Measurements from ENCODE around the gene FBLN2.

Gene FBLN2

DNA sequence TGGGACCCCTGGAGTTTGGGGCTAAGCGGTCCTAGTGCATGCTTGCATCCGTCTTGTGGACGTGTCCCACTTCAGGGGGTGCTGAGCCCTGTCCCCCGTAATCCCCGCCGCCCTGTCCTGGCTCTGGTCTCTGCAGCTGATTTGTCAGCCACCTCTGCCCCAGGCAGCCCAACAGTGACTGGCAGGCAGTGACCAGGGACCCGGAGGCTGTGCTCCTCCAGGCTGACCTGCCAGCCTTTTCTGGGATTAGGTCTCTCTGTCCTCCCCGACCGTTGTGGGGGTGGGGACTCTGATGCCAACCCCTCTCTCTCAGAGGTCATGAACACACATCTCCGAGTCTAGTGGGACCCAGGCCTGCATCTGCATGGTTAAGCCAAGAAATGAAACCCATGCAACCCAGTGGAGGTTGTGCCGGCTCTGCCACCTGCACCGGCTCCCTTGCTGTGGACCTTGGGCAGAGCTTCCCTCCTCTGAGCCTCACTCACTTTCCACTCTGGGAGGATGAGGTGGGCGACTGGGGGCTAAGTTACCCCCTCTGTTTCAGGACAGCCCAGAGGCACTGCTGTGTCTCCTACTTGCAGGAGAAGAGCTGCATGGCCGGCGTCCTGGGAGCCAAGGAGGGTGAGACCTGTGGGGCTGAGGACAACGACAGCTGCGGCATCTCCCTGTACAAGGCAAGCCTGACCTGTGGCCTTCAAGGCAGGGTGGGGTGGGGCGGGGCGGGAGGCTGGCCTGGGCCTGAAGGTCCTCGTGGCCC lies 60.2 kb downstream of the FBLN2 start:
- DNase-seq = no peak

DNA sequence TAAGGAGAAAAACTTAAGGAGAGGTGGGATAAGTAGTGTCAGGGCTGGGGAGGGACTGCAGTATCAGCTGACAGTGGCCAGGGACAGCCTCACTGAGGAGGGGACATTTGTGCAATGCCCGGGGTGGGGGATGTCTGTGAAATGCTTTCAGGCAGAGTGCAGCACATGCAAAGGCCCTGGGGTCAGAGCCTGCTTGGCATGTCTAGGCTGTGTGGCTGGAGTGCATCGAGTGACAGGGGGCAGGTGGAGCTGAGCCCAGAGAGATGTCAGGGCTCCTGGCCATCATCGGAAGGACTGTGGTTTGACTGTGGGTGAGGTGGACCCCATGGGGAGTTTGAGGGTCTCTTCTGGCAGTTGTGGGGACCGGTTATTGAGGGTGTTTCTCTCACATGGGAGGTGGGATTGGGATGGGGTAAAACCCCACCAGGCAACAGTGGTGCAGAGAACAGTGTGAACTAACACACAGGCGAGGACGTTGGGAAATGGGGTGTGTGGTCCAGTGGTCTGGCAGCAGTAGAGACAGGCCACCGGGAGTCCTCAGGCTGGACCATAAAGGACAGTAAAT lies 61.2 kb downstream of the FBLN2 start:
- DNase-seq = no peak

DNA sequence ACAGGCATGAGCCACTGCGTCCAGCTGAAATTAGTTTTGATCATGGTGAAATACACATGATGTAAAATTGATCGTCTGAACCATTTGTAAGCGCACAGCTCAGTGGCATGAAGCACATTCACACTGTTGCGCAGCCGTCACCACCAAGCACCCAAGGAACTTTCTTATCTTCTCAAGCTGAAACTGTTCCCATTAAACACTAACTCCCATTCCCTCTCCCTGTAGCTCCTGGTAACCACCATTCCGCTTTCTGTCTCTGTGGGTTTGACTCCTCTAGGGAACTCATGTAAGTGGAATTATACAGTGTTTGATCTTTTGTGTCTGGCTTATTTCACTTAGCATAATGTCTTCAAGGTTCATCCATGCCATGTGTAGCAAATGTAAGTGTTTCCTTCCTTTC lies 62.3 kb downstream of the FBLN2 start:
- DNase-seq = no peak

DNA sequence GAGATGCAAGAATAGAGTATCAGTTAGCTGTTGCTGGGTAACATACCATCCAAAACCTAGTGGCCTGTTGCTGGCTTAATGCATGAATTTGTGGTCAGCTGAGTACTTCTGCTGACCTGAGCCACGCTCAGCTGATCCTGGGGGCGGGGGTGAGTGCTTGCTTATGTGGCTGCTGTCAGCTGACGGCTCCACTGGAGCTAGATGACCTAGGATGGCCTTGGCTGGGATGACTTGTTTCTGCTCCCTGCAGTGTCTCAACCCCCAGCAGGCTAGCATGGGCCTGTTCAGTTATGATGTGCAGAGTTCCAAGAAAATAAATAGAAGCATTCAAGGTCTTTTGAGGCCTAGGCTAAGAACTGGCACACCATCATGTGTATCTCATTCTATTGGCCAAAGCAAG lies 63.9 kb downstream of the FBLN2 start:
- no peak for DNase-seq

DNA sequence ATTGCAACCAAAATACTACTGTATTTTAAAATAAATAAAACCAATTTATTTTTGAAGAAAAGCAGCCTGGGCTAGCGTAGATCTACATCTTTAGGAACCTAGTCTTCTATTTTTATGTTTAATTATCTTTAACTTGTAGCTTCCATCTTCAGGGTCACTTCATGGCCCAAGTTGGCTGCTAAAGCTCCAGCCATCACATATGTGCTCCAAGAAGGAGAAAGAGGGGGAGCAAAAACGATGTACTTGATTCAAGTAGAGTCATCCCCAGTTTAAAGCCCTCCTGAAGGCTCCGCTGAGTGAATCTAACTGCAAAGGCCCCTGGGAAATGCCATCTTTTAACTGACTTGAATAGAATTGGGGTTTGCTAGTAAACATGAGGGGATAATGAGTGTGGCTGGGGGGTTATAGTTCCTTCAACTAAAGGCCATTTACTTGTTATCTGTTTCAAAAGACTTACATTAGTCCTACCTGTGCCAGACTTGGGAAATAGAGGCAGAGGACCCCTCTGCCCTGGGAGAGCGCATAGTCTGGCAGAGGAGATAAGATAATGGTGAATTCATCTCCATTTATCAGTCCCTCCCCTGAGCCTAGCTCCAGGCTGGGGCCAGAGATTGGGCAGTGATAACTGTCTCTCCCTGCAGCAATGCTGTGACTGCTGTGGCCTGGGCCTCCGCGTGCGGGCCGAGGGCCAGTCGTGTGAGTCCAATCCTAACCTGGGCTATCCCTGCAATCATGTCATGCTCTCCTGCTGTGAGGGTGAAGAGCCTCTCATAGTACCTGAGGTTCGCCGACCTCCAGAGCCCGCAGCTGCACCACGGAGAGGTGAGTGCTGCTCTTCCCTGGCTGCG lies 64.6 kb downstream of the FBLN2 start:
- DNase-seq = no peak

DNA sequence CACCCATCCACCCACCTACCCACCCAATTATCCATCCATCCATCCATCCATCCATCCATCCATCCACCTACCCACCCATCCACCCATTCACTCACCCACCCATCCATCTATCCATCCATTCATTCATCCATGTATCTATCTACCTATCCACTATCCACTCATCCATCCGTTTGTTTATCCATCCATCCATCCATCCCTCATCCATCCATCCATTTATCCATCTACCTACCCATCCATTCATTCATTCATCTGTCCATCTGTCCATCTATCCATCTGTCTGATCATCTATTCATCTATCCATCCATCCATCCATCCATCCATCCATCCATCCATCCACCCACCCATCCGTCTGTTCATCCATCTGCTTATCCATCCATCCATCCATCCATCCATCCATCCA lies 65.7 kb downstream of the FBLN2 start:
- DNase-seq = no peak

DNA sequence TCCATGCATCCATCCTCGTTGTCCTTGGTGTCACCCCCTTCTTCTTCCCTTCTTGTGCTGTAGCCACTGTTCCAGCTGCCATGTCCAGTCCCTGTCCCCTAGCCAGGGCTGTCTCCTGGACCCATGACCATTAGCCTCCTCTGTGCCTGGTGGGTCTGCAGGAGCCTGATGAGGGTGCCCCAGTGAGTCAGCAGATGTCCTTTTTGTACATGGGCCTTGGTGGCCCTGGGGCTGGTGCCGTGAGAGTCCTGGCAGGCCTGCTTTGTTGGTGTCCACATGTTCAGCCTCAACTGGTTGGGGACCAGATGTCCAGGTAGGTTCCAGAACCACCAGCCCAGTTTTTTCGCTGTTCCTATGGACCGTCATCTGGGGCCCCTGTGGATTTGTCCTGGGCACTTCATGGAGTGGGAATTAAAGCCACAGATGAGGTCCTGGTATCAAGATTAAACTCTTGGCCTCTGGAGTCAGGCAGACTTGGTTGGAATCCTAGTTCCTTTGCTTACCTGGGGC lies 66.1 kb downstream of the FBLN2 start:
- no peak for DNase-seq

DNA sequence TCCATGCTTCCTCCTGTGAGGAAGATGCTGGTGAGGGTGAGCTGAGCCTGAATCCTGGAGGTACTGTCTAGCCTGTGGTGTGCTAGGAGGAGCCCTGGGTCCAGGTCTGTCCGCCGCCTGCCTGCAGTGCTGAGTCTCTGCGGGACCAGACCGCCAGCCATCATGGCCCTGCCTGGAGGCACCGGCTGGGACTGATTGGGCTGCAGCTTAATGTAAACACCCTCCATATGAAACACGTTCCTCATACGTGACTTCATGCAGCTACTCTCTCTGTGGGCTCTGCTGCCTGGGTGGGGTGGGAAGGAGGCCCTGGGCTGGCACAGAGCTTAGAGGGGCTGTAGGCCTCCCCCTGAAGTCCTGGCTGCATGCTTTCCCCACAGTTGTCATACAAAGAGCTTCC lies 67.4 kb downstream of the FBLN2 start:
- DNase-seq = no peak

DNA sequence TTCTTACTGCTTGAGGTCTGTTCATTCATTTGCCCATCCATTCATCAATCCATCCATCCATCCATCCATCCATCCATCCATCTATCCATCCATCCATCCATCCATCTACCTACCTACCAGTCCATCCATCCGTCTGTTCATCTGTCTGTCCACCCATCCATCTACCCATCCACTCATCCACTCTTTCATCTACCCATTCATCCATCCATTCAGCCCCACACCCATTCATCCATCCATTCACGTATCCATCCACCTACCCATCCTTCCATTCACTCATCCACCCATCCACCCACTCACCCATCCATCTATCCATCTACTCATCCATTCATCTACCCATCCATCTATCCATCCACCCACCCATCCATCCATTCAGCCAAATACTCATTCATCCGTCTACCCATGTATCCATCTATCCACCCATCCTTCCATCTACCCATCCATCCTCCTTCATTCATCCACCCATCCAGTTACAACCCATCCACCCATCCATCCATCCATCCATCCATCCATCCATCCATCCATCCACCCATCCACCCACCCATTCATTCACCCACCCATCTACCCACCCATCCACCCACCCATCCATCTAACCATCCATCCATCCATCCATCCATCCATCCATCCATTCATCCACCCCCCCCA lies 68.3 kb downstream of the FBLN2 start:
- no peak for DNase-seq

DNA sequence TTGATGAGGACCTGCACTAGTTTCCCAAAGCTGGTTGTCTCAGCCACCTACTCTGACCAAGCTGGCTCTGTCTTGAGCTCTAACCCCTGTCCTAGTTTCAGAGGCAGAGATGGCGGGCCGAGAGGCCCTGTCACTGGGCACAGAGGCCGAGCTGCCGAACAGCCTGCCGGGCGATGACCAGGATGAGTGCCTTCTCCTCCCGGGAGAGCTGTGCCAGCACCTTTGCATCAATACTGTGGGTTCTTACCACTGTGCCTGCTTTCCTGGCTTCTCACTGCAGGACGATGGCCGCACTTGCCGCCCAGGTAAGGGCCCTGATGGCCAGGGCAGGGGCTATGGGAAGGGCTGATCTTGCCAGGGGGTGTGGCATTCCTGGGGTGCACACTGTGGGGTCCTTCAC lies 69.1 kb downstream of the FBLN2 start:
- DNase-seq = no peak

DNA sequence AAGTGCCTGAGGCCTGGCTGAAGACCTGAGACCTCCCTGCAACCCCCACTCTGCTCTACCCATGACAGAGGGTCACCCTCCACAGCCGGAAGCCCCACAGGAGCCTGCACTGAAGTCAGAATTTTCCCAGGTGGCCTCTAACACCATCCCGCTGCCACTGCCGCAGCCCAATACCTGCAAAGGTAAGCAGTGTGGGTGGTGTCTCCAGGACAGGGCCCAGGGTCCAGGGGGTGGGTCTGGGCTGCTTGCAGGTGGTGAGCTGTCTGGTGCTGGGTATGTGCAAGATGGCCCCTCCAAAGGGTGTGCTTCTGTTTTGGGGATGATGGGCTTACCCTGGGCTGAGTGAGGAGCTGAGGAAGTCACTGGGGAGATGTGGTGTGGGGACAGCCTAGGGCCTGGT lies 69.9 kb downstream of the FBLN2 start:
- no peak for DNase-seq

DNA sequence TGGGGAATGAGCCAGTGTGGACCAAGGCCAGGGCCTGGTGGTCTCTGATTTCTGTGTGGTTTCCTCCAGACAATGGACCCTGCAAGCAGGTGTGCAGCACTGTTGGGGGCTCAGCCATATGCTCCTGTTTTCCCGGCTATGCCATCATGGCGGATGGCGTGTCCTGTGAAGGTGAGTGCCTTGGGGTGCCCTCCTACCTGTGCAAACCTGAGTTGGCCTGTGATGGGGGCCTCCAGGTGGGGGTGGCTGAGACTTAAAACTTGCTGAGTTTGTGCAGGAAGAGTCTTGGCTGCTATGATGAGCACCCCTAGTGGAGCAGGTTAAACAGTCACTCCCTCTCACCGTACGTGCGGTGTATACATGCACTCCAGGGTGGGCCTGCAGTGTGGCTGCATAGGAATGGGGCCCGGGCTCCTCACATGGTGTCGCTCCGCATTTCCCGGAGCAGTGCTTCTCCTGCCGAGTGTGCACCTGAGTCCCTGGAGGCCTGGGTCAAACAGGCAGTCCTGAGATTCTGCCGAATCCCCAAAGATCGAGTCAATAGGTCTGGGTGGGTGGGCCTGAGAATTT lies 70.8 kb downstream of the FBLN2 start:
- DNase-seq = no peak

DNA sequence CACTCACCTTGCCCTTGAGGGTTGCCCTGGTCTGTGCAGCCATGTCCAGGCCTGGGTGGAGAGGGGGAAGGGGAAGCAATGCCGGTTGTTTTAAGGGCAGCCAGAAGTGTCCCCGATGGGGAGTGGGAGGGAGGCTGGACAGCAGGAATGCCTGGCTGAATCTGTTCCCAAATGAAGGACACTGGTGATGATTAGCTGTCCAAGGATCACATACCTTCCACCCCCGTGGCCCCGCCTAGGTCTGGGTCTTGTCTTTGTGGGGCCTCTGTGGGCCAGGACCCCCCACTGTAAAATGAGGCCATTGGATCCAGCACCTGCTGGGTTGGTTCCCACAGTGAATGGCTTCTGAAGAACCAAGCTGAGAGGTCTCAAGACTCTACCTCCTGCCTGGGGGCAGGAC lies 71.4 kb downstream of the FBLN2 start:
- no peak for DNase-seq

DNA sequence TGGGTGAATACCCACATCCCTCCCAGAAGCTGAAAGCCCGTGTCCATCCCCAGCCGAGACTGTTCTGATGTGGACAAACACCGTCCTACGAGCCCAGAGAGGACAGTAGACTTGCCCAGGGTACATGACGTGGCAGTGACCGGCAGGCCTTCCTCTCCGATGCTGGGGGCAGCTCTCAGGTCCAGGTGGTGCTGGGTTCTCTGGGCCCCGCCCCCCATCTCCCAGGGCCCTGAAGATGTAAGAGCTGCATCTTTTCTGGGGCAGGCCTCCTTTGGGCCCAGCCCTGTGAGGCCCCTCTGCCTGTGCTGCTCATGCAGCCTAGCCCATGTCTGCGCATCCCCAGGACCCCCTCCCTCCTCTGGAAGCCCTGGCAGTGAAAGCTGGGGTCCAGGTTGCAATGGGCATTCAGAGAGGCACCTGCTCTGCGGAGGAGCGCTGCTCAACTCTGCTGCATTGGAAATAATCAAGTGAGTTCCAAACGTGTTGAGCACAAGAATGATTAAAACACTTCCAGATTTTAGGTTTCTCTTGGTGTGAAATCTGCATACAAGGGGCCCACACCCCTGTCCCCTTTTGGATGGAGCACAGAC lies 71.9 kb downstream of the FBLN2 start:
- DNase-seq = no peak

DNA sequence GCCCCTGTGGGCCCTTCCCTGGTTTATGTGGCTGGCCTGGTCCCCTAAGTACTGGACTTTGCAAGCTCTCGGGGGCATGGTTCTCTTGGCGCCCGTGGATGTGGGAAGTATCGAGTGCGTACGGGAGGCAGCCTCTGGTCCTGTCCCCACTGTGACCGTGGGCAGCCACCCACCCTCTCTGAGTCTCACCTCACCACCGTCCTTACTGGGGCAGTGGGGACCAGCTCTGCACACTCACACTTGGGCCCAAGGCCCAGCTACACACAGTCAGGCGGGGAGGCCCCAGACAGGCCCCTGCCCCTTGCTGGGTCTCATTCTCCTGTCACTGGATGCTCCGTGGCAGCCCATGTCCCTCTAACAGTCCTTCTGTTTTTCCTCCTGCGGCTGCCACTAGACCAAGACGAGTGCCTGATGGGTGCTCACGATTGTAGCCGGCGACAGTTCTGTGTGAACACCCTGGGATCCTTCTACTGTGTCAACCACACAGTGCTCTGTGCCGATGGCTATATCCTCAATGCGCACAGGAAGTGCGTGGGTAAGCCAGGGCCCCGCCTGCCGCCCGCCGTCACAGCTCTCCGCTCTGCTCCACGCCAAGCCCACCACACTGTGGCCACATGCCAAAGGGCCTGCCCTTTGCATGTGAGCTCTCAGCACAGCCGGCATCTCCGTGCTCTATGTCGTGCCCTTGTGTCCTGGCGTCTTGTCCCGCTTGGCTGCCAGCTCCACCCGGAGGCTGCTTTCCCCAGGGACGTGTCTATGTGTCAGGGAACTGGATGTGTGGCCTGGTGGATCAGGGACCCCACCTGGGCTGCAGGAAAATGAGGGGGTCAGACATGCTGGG lies 72.7 kb downstream of the FBLN2 start:
- peak; percentile 66 for DNase-seq

DNA sequence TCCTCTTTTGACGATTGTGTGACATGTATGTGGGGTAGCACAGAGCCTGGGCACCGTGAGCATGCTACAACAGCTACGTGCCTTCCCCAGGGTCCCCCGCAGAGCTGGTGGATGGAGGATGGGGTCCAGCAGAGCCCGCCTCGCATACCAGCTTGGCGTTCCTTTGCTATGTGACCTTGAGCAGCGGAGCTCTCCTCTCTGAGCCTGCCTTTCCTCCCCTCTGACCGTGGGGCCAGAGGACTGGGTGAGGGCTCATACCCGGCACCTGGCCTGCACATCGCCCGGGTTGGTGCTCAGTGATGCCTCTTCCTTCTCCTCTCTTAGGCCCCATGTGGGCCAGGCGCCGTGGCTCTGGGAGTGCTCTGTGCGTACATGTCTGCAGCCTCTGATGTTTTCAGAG lies 73.4 kb downstream of the FBLN2 start:
- no peak for DNase-seq

DNA sequence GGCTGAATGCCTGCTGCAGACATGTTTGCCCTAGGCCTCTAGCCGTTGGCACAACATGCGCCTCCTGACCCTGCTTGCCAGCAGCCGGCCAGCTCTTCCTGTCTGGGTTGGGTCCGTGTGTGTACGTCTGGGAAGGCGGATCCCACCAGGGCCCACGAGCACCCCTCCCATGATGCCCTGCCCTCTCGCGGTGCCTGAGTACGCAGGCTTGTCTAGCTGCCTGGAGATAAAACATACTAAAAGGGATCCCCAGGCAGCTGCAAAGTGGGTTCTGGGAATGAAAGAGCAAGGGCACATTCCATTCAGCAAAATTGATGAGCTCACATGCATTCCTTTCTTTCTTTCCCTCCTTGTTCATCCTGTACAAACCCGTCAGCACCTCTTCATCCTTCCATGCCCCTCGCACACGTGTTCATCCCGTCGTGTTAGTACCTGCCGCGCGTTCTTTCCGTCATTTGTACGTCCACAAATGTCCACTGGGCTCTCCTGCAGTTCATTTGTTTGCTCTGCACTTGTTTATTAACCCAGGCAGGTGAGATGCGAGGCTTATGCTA lies 74.3 kb downstream of the FBLN2 start:
- no peak for DNase-seq

DNA sequence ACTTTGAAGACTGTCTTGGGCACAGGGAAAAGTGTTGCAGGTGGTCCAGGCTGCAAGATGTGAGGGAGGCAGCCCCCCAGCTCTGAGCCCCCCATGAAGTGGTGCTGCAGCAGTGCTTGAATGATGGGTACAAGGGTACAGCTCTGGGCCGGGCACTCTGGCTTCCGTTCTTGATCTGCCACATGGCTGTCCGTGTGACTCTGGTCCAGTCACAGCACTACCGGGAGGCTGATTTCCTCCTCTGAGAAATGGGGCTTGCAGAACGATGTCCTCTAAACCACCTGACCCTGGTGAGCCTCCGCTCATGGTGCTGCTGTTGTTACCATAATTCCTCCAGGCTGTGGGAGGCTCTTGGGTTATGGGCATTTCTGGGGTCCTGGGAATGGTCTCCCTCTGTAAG lies 75.1 kb downstream of the FBLN2 start:
- no peak for DNase-seq

DNA sequence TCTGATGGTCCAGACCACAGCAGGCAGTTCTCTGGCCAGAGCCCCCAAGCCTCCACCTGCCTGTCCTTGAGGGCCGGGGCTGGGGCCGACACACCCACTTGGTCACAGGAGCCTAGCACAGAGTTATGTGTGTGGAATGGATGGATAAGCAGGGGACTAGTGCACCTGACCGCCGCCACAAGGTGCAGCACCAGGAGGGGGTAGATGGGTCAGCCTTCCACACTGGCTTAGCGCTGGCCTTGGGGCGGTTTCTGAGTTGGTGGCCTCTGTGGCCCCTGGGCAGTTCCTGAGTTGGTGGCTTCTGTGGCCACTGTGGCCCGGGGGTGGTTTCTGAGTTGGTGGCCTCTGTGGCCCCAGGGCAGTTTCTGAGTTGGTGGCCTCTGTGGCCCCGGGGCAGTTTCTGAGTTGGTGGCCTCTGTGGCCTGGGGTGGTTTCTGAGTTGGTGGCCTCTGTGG lies 75.8 kb downstream of the FBLN2 start:
- no peak for DNase-seq

DNA sequence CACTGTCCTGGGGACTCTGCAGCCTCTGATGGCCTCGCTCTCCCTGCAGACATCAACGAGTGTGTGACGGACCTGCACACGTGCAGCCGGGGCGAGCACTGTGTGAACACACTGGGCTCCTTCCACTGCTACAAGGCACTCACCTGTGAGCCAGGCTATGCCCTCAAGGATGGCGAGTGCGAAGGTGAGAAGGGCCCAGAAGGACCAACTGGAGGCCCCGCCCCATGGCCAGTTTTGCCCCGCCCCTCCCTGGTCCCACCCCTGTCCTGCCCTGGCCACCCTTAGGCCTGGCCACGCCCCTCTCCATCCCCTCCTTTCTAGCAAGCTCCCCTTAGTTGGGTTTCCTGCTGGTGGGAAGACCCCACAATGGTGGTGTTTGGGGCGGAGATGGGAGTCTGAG lies 77.5 kb downstream of the FBLN2 start:
- no peak for DNase-seq

DNA sequence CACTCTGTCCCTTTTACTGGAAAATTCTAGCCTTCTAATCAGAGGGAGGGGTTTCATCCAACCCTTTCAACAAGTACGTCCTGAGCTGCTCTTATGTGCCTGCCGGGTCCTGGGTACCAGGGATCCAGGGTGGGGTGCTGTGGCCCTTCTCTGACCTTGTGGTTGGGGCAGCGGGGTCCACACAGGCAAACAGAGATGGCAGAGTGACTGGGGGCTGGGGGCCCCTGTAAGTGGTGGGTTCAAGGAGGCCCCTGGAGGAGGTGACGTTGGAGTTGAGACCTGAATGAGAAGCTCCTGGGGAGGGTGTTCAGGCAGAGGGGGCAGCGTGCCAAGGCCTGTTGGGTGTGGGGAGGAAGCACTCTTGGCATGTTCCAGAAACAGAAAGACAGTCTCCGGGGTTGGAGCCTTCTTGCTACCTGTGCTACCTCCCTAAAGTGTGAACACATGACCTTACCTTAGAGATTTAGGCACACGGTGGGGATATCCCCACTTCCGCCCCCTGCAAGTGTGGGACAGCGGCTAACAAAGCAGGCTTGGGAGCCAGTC lies 78.1 kb downstream of the FBLN2 start:
- DNase-seq = no peak

Measured in activated CD8-positive, alpha-beta memory T cell treated with anti-CD3 and anti-CD28 coated beads, Interleukin-2, amount 50 U/mL, for 48 hours (primary cell).